Measurements from ENCODE around the gene FDPS.

- TF ChIP-seq CTCF (IDR thresholded peaks at IDR 0.05) (no peak), EZH2 (IDR thresholded peaks at IDR 0.05; ENCODE audit: borderline replicate concordance, insufficient read depth, low read depth, low read length, poor library complexity, severe bottlenecking) (no peak)
Measured at GRCh38 chr1:155261493-155261851, 47.2 kb upstream of the FDPS start.
